ENCODE results near the gene CAMTA1.

The CAMTA1 gene

DNA sequence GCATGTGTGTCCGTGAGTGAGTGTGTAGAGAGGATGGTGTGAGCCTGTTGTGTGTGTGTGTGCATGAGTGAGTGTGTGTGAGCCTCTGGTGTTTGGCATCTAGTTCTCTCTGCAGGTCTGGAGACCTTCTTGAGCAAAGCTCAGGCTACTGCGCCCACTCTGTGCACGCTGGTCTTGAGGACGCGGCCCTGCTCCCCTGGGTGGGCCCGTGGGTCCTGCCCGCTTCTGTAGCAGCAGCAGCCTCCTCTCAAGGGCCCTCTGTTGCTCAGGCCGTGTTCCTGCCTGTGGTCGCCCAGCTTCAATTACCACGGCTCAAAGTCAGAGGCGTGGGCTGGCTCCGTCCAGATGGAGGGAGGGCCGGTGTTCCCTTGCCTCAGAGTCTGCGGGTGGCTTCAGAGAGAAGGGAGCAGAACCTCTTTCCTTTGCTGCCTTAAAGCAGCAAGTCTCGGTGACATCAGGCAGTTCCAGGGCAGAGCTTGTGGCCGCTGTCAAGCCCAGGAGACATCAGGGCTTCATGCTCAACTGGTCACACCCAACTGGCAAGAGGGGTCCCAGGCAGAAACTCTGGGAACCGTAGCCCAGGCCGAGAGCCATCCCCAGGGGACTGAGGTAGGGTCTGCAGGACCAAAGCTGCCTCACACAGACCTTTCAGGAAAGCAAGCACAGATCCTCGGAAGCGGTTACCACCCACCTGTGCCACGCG, 715.3 kb downstream of the CAMTA1 start:
- DNase-seq (ENCODE audit: low read depth), result no peak

DNA sequence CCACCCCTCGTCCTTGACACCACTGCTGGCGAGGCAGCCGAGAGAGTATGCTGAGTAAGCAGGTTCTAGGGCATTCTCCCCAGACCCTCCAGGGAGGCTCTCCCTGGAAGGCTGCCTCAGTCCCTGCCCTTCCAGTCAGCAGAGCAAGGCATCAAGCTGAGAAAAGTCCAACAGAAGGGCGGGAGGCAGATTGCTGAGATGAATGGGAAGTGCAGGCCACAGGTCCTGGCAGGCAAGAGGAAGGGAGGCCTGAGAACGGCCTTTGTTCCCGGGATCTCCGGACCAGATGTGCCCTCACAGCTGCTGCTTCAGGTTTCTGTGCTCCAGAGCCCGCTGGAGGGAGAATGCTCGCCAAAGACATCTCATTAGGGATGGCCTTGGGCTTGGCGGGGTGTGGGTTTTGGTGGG, 715.8 kb downstream of the CAMTA1 start:
- no peak for DNase-seq (ENCODE audit: low read depth)

DNA sequence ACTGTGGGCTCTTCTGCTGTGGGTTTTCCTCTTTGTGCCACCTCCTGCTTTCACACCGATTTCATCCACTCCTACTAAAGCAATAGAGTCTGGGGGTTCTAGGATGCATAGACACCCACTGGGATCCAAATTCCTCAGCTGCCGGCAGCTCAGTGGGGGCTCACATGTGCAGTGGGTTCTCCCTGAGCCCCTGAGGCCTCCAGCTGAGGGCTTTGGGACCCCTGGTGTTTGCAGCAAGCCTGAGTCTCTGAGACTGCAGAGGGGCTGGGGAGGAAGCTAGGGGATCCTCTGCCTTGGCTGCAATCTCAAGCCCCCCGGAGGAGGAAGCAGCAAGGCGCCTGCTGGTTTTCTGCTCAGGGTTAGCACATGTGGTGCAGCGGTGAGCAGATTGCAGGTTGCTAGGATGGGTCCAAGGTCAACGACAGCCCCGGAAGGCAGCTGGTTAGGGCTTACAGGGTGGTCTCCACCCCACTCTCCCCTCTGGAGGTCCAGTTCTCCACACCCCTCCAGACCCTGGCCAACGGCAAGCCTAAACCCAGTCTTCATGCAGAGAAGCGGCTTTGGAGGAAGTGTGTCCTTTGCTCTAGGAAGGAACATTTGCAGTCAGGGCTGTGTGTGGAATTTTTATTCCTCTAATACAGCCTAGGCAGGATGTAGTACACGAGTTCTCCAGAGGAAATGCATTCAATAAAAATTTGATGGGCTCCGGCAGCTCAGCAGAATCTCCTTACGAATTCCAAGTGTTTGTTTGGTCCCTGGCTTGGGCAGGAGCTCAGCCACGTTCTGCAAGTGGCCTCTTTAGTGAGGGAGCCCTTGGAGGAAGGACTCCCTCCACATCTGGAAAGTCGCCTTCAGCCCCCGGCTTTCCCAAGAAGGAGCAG, 716.7 kb downstream of the CAMTA1 start:
- no peak for DNase-seq (ENCODE audit: low read depth)

DNA sequence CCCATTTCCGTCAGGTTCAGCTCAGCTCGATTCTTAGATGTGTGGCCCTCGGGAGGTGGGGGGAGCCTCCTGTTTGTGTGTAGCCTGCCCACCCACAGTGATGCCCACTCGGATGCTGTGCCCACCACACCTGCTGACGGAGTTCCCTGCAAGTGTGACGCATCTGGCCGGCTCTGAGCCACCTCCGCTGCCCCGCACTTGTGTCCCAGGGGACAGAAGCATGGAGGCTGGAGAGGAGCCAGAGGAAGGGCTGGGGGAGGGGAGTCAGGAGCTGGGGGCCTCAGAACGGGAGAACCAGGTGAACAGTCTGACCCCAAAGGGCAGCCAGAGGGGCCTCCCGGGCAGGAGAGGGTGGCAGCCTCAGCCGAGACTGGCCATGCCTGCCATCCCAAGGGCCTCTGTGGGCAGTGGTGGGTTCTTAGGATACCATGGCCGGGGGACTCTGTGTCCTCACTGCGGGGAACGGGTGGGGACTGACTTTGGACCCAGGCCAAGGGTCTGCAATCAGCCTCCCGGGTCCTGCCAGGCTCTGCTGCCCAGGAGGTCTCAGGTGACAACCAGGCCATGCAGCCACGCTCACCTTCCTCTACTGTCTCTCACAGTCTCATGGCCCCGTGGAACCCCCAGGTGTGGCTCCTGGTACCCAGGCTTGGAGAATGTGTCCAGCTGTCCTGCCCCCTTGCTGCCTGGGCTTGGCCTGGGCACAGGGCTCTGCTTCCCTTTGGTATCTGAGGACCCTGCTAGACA, 718.6 kb downstream of the CAMTA1 start:
- DNase-seq (ENCODE audit: low read depth), result no peak

DNA sequence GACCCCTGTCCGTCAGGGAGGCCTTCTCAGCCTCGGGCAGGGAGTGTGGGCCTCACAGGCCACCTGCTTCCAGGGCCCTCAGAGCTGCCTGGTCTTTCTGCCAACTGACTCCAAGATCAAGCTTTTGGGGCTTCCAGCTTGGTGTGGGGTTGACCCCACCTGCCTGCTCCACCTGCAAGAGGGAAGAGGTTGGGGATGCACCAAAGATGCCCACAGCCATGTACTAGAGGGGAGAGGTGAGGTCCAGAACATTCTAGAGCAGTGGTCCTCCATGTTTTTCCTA, 719.1 kb downstream of the CAMTA1 start:
- no peak for DNase-seq (ENCODE audit: low read depth)

DNA sequence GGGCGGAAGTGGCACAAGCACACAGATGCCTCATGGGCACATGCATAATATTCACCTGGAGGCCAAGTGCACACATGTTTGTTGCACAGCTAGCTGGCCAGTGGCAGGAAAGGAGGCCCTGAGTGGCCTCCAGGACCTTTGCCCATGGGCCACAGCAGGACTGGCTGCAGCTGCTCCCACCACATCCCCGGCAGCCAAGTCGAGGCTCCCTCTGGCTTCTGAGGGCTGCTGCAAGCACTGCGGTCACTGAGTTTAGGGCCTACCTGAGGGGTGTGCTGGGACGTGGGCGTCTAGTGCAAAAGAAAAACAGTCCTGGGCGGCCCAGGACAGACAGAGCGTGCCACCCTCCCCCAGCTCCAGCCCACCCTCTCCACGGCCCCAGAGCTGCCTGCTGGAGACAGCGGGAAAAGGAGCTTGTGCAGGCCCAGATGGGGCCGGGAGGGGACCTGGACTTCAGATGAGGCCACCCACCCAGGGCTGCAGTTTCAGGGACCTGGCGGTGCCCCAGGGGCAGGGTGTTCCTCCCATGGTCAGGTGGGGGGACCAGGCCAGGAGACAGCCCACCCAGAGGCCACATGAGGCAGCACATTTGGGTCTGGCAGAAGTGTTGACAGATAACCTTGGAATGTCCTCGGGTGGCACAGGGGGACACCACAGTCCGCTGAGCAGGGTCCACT, 720.0 kb downstream of the CAMTA1 start:
- DNase-seq (ENCODE audit: low read depth), result no peak

DNA sequence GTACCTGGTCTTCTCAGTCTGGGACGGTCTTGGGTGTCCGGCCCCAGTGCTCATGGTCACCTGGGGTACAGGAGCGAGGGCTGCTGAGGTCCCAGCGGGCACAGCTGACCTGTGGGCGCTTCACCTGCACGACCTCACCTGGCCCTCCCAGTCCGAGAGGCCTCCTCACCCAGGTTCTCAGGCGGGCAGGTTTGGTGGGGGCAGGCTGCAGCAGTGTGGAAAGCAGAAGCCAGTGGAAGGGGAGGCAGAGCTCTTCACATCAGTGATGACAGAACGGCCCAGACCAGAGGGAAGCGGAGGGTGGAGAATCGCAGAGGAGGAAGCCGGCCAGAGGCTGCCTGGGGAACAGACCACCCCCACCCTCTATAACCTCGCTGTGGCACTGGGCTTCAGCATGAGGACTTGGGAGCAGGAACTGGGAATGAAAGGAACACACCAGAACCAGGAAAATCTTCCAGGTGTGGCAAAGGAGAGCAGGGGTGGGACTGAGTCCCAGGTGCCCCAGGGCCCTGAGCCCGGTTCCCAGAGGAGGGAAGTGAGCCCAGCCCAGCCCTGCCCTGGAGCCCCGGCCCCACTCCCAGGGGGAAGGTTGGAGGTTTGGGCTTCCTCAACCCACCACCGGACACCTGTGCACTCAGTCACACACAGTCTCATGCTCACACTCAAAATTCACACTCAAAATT, 720.7 kb downstream of the CAMTA1 start:
- no peak for DNase-seq (ENCODE audit: low read depth)

DNA sequence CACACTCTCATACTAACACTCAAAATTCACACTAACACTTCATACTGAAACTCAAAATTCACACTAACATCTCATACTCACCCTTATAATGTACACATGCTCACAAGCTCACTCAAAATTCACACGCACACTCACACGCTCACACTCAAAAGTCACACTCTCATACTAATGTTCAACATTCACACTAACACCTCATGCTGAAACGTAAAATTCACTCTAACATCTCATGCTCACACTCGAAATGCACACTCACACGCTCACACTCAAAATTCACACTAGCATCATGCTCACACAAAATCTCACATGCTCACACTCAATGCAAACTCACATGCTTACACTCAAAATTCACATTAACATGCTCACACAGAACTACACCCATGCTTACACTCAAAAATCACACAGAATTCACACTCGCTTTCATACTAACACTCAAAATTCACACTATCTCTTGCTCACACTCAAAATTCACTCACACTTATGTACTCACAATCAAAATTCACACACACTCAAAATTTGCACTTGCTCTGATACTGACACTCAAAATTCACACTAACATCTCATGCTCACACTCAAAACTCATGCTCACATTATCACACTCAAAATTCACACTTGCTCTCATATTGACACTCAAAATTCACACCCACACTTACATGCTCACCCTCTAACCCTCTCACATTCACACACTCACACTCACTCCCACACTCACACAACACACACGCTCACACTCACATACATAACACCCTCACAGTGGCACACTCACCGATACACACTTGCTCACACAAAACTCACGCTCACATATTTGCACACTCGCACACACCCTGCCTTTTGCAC, 721.4 kb downstream of the CAMTA1 start:
- DNase-seq (ENCODE audit: low read depth), result no peak

DNA sequence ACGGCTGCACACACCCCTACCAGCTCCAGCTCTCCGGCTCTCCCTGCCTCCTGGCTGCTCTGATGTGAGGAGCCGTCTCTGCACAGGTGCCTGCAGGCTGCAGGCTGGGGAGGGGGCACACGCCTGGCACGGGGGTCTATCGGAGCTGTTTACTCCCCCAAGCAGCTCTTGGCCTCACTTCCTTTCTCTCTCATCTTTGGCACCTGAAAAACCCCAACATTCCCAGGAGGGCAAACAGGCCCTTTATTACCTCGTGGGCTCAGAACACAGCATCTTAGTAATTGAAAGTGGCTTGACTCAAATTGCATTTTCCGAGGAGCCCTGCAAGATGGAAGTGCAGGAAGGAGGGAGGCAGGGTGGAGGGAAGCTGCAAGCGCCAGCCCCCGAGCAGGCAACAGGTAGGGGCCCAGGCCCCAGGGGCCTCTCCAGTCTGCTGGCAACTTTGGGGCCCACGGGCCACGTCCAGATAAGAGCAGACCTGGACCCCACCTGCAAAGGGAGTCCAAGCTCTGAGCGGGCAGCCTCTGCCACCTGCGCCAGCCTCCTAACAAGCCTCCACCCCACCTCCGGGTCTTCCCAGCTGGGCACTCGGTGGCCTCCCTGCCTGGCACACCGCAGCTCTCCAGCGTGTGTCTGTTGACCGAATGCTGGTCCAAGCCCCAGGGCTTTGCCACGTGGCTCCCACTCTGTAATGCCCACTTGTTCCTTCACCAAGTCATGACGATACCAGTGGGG, 722.2 kb downstream of the CAMTA1 start:
- no peak for DNase-seq (ENCODE audit: low read depth)

DNA sequence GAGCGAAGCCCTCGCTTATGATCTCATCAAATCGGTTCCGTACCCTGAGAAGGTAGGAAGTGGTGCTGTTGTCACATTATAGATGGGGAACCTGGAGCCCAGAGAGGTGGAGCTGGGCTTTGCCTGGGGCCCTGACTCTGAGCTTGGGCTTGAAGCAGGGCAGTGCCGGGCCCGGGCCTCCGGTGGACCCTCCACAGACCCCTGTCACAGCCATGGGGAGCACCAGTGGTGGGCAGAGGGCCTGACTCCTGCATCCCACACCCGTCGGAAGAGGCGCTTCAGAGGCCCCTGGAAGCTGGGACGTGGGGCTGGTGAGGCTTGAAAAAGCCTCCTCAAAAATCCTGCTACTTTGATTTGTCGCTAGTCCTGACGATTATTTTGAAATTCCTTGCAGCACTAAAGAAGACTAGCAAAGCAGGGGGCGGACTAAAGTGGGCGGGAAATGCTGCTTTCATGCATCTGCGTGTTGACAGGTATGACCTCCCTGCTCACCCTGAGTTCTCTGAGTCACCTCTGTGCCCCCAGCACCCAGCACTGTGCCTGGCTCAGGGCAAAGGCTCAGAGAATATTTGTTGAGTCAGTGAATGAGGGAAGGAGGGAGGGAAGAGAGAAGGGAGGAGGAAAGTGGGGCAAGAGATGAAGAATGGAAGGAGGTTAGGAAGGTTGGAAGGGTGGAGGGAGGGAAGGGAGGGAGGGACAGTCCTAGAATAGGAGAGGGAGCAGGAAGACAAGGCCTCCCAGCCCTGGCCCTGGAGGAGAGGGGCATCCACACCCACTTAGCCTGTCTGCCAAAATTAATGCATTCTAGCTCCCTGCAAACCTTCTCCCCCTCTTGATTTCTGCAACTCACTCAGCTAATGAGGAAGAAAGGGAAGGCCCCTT, 723.0 kb downstream of the CAMTA1 start:
- DNase-seq (ENCODE audit: low read depth), result no peak

DNA sequence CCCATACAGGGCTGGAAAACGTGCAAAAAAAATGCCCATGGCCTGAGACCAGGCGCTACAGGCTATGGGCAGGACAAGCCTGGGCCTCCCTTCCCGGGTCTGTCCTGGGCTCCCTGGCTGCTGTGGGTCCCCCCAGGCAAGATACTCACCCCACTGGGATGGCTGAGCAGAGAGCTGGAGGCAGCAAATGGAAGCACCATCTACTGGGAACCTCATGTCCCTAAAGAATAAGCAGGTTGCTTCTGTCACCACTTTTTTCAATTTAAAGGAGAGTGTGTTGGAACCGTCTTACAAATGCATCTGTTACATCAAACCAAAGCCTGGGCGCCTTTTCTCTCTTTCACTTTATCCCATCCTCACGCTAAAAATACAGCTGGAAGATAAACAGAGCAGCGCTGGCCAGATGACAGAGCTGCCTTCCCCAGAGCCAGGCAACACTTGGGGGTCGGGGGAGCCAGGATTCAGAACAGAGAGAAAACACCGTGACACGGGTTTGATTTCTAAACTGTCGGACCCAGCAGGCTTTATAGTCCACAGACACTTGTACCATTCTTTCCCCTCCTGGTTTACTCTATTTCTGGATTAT, 723.8 kb downstream of the CAMTA1 start:
- no peak for DNase-seq (ENCODE audit: low read depth)

DNA sequence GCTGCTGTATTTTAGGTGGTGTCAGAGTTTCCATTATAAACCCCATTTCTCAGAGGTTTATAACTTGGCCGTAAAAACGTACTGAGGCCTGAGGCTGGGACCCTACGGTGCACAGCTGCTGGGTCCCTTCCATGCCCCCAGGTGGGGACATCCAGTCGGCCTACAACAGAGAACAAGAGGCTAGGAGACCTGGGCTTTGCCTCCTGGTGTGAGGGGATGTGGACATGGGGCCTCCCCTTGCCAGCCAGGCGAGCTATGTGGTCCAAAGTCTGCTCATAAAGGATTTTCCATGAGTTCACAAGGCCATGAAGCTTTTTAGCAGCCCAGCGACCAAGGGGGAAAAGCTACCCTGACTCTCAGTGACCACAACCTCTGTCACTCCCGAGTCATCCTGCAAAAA, 724.3 kb downstream of the CAMTA1 start:
- DNase-seq (ENCODE audit: low read depth), result no peak

DNA sequence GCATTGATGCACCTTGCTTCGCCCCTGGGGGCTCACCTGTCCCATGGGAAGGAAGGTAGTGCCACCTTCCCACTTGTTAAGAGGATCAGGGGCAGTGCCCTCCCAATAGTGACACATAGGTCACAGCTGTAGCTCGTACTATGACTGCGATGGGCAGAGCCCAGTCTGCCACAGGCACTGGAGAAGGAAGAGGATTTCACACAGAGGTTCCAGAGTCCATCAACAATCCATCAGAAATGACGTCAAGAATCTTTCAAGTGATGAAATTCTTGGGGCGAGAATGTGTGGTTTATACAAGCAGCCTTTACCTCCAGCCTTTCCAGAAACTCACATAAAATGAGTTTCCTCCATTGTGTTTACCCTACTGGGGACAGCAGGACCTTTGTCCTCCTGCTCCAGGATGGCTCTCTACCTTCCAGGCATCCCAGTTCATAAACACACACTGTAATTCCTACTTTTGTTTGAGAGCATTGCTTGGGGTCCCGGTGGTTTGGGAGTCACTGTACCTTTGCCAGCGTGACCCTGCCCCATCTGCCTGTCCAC, 725.2 kb downstream of the CAMTA1 start:
- DNase-seq (ENCODE audit: low read depth), result no peak

DNA sequence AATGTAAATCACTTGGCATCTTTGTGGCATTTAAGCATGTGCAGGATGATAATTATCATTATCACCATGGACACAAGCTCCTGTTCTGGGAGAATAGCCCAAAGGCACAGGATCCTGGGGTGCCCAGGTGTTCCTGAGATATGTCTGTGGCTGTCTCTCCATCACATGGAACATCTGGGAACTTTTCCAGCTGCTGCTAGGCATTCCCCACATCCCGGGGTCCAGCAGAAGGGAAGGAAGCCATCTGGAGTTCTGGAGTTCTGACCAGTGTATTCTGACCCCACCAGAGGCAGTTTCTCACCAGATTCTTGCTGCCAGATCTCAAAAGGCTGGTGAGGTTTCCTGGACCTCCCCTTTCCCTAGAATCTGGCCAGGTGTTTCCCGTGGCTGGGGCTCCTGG, 726.1 kb downstream of the CAMTA1 start:
- DNase-seq (ENCODE audit: low read depth), result no peak

DNA sequence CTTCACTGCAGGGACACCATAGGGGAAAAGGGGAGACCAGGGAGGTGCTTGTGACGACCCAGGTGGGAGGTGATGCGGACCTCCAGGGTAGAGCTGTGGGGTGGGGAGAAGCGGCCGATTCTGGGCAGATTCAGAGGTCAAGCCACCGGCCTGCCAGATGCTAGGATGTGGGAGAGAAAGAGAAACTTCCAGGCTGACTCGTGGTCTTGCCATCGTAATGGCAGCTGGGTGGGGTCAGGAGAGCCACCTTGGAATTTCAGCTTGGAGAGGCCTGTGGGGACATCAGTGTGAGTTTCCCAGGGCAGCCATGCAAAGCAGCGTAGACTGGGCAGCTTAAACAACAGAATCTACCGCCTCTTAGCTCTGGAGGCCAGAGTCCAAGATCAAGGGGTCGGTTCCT, 727.8 kb downstream of the CAMTA1 start:
- no peak for DNase-seq (ENCODE audit: low read depth)

DNA sequence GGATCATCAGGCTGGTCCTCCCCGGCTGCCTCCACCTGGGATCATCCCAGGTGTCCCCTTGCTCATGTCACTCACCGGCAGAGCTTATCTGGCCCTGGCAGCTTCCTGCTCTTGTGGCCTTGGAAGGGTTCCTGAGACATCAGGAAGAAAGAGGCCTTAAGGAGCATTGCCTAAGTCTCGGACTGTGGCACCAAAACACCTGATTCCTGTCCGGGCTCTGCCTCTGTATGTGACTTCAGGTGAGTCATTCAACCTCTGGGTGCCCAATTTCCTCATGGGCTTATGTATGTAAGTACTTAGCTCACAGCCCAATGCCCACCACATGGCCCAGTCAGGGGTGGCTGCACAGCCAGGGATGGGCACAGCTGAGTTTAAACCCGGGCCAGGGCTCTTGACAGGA, 729.9 kb downstream of the CAMTA1 start:
- no peak for DNase-seq (ENCODE audit: low read depth)

DNA sequence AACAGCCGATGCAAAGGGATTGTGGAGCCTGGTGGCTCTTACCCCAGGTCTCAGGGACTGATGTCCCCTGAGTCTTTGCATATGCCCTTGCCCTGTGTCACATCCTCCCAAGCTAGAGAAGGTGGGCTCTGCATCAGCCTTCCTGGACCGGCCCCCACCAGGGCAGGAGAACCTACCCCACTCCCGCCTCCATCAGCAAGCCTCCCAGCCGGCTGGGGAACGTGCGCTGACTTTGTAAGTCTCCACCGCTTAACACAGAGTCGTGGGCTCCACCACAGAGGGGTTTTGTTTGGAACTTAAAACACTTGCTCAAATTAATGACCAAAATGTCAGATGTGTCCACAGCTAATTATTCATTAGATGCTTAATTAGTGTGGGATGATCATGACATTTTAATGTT, 730.6 kb downstream of the CAMTA1 start:
- no peak for DNase-seq (ENCODE audit: low read depth)

DNA sequence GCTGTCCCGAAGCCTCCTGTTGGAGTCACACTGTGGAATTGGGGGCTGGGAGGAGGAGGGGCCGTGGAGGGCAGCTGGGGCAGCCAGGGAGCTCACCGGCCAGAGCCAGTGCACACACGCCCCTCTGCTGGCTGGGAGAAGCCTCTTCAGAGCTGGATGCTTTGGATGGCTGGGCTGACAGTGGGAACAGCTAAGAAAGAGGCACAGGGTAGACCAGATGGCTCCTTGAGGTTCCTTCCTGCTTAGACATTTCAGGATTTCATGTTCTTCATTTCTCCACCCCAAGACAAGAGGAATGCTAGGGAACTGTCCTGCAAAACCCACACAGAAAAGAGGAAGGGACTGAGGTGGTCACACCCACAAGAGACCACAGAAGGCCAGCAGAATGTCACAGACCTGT, 731.1 kb downstream of the CAMTA1 start:
- no peak for DNase-seq (ENCODE audit: low read depth)

DNA sequence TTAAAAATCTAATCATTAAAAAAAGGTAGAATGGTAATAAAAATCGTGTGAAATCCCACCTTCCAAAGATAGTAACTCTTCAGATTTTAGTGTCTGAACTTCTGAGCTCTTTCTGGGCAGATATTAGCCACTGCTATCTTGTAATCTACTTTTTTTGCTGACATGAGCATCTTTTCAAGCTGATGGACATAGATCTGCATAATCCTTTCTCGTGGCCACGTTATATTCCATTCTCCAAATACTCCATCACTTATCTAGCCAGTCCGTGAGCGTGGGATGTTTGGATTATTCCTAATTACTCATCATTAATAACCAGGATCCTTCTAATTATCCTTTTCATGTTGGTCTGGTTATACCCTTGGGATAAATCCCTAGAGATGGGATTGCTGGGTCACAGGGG, 731.7 kb downstream of the CAMTA1 start:
- no peak for DNase-seq (ENCODE audit: low read depth)
